ENCODE results near the gene JAZF1.

DNA sequence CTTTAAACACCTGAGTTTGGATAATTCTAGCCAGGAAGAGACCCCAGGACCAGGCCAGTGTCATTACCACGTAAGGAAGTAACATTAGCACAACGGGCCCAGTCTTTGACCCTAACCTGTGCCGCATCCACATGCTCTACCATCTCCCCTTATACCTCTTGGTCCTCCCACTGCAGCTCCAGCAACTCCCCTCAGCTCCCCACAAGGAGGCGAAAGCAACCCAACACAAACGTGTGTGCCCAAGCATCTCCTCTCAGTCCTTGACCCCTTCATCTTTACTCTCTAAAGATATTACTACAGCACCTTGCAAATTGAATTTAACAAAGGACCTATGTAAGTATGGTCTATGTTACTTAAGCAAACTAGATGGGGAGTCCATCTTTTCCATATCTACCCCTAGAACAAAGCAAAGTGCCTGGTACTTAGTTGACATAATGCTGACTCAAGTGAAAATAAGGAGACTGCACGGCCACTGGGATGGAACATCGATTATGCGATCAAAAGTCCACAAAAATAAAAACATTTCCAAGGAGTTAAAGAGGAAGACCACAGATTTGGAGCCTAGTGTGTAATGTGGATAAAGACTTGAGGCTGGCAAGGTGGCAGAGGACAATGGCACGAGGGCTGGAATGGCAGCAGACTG, 147.7 kb downstream of the JAZF1 start:
- TF ChIP-seq HDAC2 (IDR thresholded peaks at IDR 0.05; ENCODE audit: borderline replicate concordance in 1 of 2, low read depth in 2 of 2, low read length in 2 of 2) (no peak), BACH1 (IDR thresholded peaks at IDR 0.05; ENCODE audit: low read length) (no peak), POLR2AphosphoS5 (IDR thresholded peaks at IDR 0.05; ENCODE audit: low read depth, low read length) (no peak), ASH2L (IDR thresholded peaks at IDR 0.05; ENCODE audit: low read length) (no peak), EP300 (IDR thresholded peaks at IDR 0.05; ENCODE audit: borderline replicate concordance in 1 of 2, low read depth in 2 of 2, low read length in 2 of 2) (no peak), PHF8 (conservative IDR thresholded peaks at IDR 0.05; ENCODE audit: low read depth, low read length) (no peak)
- TF ChIP-seq, protein P1, sequence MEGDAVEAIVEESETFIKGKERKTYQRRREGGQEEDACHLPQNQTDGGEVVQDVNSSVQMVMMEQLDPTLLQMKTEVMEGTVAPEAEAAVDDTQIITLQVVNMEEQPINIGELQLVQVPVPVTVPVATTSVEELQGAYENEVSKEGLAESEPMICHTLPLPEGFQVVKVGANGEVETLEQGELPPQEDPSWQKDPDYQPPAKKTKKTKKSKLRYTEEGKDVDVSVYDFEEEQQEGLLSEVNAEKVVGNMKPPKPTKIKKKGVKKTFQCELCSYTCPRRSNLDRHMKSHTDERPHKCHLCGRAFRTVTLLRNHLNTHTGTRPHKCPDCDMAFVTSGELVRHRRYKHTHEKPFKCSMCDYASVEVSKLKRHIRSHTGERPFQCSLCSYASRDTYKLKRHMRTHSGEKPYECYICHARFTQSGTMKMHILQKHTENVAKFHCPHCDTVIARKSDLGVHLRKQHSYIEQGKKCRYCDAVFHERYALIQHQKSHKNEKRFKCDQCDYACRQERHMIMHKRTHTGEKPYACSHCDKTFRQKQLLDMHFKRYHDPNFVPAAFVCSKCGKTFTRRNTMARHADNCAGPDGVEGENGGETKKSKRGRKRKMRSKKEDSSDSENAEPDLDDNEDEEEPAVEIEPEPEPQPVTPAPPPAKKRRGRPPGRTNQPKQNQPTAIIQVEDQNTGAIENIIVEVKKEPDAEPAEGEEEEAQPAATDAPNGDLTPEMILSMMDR (IDR thresholded peaks at IDR 0.05; ENCODE audit: control extremely low read depth in 1 of 3, insufficient read depth in 1 of 3, low read depth in 1 of 3, low read length in 3 of 3) = peak; percentile 54 to 73 (median 63)

Measured in H1 (cell line).